SK-N-SH (cell line): ENCODE measurements around the gene MTHFS. TPM values are rescaled to one million over a fixed set of nuclear protein-coding genes. Genes with fewer than 3 reads are reported as not detected.
"Not testable (repeated sequence)": the region's sequence is repeated elsewhere in the genome, so short reads cannot be mapped to it uniquely, and the experiment has no call there.

ENCODE experiments used
- CTCF ChIA-PET: fragments of 300-600, 350-600 bp; formaldehyde crosslinking; extraction: SDS; loops from one replicate; lab custom pipeline; 2021; lab: Yijun Ruan, JAX
- POLR2A ChIA-PET: fragments of 350-600 bp; sonication (Branson Sonifier 250); formaldehyde crosslinking; extraction: SDS; loops from one replicate; lab custom pipeline; 2020; ENCODE audit warnings: antibody characterized with exemption, inconsistent platforms; lab: Yijun Ruan, JAX
- DNase-seq: peaks from one replicate; pipeline ENCODE4 v3.0.0; 2012
- H2AFZ ChIP-seq: fragments of 200-600 bp; sonication (generic); 2 replicates; pipeline ENCODE4 v1.8.1; 2016; ENCODE audit warnings: antibody characterized with exemption, mild to moderate bottlenecking, low read depth
- H3F3A ChIP-seq: fragments of 200-600 bp; sonication (generic); replicated peaks from 2 replicates; pipeline ENCODE3; 2016; ENCODE audit warnings: antibody characterized with exemption, mild to moderate bottlenecking; ENCODE audit not compliant: insufficient read depth
- H3K27ac ChIP-seq, 2 experiments: fragments of 200-500 bp in 1 of 2; fragments of 200-600 bp in 1 of 2; sonication (Bioruptor generic) in 1 of 2; sonication (generic), shearing (Covaris generic) in 1 of 2; 2 replicates each; pipeline versions ENCODE4 v1.5.1 to v1.6.1; 2014 to 2016; ENCODE audit warnings: low read depth in 2 of 2, inconsistent platforms in 1 of 2, low read length in 1 of 2, mild to moderate bottlenecking in 1 of 2, mixed read lengths in 1 of 2
- H3K27me3 ChIP-seq: fragments of 200-600 bp; sonication (generic), shearing (Covaris generic); 2 replicates; pipeline ENCODE4 v1.6.1; 2016; ENCODE audit warnings: mixed run types; ENCODE audit not compliant: insufficient read depth
- H3K36me3 ChIP-seq, 2 experiments: fragments of 200-500 bp in 1 of 2; fragments of 200-600 bp in 1 of 2; sonication (Bioruptor generic) in 1 of 2; sonication (generic) in 1 of 2; replicated peaks in 1 of 2; 2 replicates each; pipeline versions ENCODE3 to v1.5.1; 2014 to 2016; ENCODE audit warnings: low read length in 1 of 2, mild to moderate bottlenecking in 1 of 2; ENCODE audit not compliant: insufficient read depth in 2 of 2, control insufficient read depth in 1 of 2
- H3K4me1 ChIP-seq, 2 experiments: fragments of 200-500 bp in 1 of 2; fragments of 200-600 bp in 1 of 2; sonication (Bioruptor generic) in 1 of 2; sonication (generic), shearing (Covaris generic) in 1 of 2; 2 replicates each; pipeline versions ENCODE4 v1.5.1 to v1.6.1; 2014 to 2016; ENCODE audit warnings: low read depth in 1 of 2, low read length in 1 of 2, mixed run types in 1 of 2; ENCODE audit not compliant: insufficient read depth in 2 of 2, control insufficient read depth in 1 of 2
- H3K4me2 ChIP-seq: fragments of 200-600 bp; sonication (generic), shearing (Covaris generic); 2 replicates; pipeline ENCODE4 v1.6.1; 2017; ENCODE audit warnings: mixed run types
- H3K4me3 ChIP-seq, 2 experiments: fragments of 200-500 bp in 1 of 2; fragments of 200-600 bp in 1 of 2; sonication (Bioruptor generic) in 1 of 2; sonication (generic), shearing (Covaris generic) in 1 of 2; 2 replicates each; pipeline versions ENCODE4 v1.5.1 to v1.8.1; 2014 to 2016; ENCODE audit warnings: low read depth in 2 of 2, inconsistent platforms in 1 of 2, low read length in 1 of 2, mild to moderate bottlenecking in 1 of 2, mixed read lengths in 1 of 2, moderate library complexity in 1 of 2
- H3K79me2 ChIP-seq: fragments of 200-600 bp; sonication (generic); 2 replicates; pipeline ENCODE4 v1.8.1; 2017; ENCODE audit warnings: mild to moderate bottlenecking; ENCODE audit not compliant: insufficient read depth
- H3K9ac ChIP-seq: fragments of 200-600 bp; sonication (generic); 2 replicates; pipeline ENCODE4 v1.6.1; 2017; ENCODE audit warnings: mixed run types
- H3K9me2 ChIP-seq: fragments of 200-600 bp; sonication (generic); 2 replicates; pipeline ENCODE4 v1.6.1; 2017; ENCODE audit warnings: mixed run types
- H3K9me3 ChIP-seq: fragments of 200-600 bp; sonication (generic); 2 replicates; pipeline ENCODE4 v1.6.1; 2017; ENCODE audit warnings: mixed run types, mild to moderate bottlenecking, moderate library complexity
- H4K20me1 ChIP-seq: fragments of 200-600 bp; sonication (generic); 2 replicates; pipeline ENCODE4 v1.6.1; 2017; ENCODE audit warnings: mild to moderate bottlenecking, mixed run types; ENCODE audit not compliant: insufficient read depth
- CHD2 ChIP-seq: fragments of 150-350 bp; IDR thresholded peaks from 2 replicates; pipeline ENCODE4 v1.6.1; 2018; ENCODE audit warnings: low read length; ENCODE audit not compliant: partially characterized antibody
- EP300 ChIP-seq, 2 experiments: IDR thresholded peaks; 2 replicates each; pipeline versions ENCODE4 v1.4.0 to v1.6.1; 2012; ENCODE audit warnings: borderline replicate concordance in 1 of 2, low read depth in 1 of 2, low read length in 1 of 2
- EZH2phosphoT487 ChIP-seq: fragments of 200-600 bp; sonication (generic); IDR thresholded peaks from 2 replicates; pipeline ENCODE4 v1.6.1; 2017; ENCODE audit warnings: low read depth, mixed run types, mild to moderate bottlenecking, antibody characterized with exemption, moderate library complexity, borderline replicate concordance
- FOSL2 ChIP-seq: IDR thresholded peaks from 2 replicates; pipeline ENCODE4 v1.4.0; 2012; ENCODE audit warnings: low read depth, mild to moderate bottlenecking, moderate library complexity, borderline replicate concordance
- FOXJ3 ChIP-seq: sonication (generic); formaldehyde crosslinking; IDR thresholded peaks from 2 replicates; pipeline ENCODE4 v1.5.1; 2020; ENCODE audit warnings: mild to moderate bottlenecking, missing genetic modification reagents
- GATA2 ChIP-seq: sonication (generic); formaldehyde crosslinking; IDR thresholded peaks from 2 replicates; pipeline ENCODE4 v1.5.0; 2020; ENCODE audit warnings: mild to moderate bottlenecking, missing genetic modification reagents
- JUND ChIP-seq: IDR thresholded peaks from 2 replicates; pipeline ENCODE4 v1.4.0; 2012
- MAX ChIP-seq: IDR thresholded peaks from 2 replicates; pipeline ENCODE4 v1.4.0; 2012; ENCODE audit warnings: low read depth
- NFIC ChIP-seq: IDR thresholded peaks from 2 replicates; pipeline ENCODE4 v1.4.0; 2012; ENCODE audit warnings: borderline replicate concordance
- NRF1 ChIP-seq: IDR thresholded peaks from 2 replicates; pipeline ENCODE4 v1.6.1; 2012; ENCODE audit warnings: low read depth, mild to moderate bottlenecking, low read length
- RAD21 ChIP-seq: IDR thresholded peaks from 2 replicates; pipeline ENCODE4 v1.6.1; 2012; ENCODE audit warnings: mild to moderate bottlenecking, low read length
- RFX5 ChIP-seq: IDR thresholded peaks from 2 replicates; pipeline ENCODE4 v1.6.1; 2012; ENCODE audit warnings: mild to moderate bottlenecking, improper control_type of control experiment, low read length
- SMC3 ChIP-seq: IDR thresholded peaks from 2 replicates; pipeline ENCODE4 v1.6.1; 2012; ENCODE audit warnings: low read depth, low read length, improper control_type of control experiment
- TAF1 ChIP-seq: IDR thresholded peaks from 2 replicates; pipeline ENCODE4 v1.6.1; 2012; ENCODE audit warnings: low read depth, mild to moderate bottlenecking, low read length, moderate library complexity, borderline replicate concordance
- YY1 ChIP-seq: IDR thresholded peaks from 2 replicates; pipeline ENCODE4 v1.4.0; 2012; ENCODE audit warnings: low read depth, mild to moderate bottlenecking
- ZBTB33 ChIP-seq: IDR thresholded peaks from 2 replicates; pipeline ENCODE4 v1.4.0; 2012; ENCODE audit warnings: low read depth, borderline replicate concordance
- WGBS: methylation state at CpG from one replicate; pipeline ENCODE4 v1.1.6; 2017; ENCODE audit warnings: low lambda C conversion rate; 5-methylcytosine and 5-hydroxymethylcytosine counted together
- polyA plus RNA-seq, 3 experiments: library from polyadenylated mRNA; depleted of rRNA; stranded (reverse); fragments of >200 nt; gene quantifications; 2 replicates each; pipeline ENCODE4 v1.2.3, GENCODE V29; 2012
- TF ChIP-seq, protein P1 (sequence below): fragments of 150-350 bp; IDR thresholded peaks from 2 replicates; pipeline ENCODE4 v1.6.1; 2017; ENCODE audit warnings: antibody characterized with exemption, low read length, low read depth, borderline replicate concordance

MTHFS gene
- polyA plus RNA-seq, 1 of the 3 experiments (the other 2 are of a cell fraction), result 21.9 TPM

DNA sequence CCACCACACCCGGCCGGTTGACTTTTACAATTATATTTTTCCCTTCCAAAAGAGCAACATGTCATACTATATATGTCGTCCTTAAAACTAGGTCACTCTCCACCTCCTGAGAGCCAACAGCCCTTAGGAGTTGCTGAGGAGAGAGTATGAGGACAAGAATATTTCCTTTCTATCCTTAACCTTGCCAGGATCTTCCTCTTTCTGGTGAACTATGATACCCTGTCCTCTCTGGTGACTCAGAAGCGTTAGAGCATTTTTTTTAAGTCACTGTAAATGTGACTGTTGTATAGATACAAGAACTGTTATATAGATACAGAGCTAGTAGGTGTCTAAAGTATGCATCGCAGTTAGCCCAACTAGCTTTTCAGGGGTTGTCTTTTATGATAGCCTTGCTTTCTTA, 33.7 kb upstream of the MTHFS start:
- Histone ChIP-seq H3F3A (no peaks in the 10 kb centered on the region), H3K9me3 (no peaks in the 10 kb centered on the region), H3K27me3 (no peaks in the 10 kb centered on the region), H3K4me1 (no peaks in the 10 kb centered on the region)
- WGBS, result 81% methylated on average over 5 of the region's 5 CpGs
- no peak for DNase-seq
- POLR2A ChIA-PET, result no interaction called here
- no peak for TF ChIP-seq FOXJ3 (CRISPR knock-in tag)
- no peak for TF ChIP-seq EP300 (IDR thresholded peaks at IDR 0.05; ENCODE audit: borderline replicate concordance in 1 of 2, low read depth in 1 of 2, low read length in 1 of 2)
- no peak for TF ChIP-seq TAF1
- TF ChIP-seq ZBTB33, result no peak
- TF ChIP-seq NFIC, result no peak
- TF ChIP-seq MAX, result no peak
- TF ChIP-seq JUND, result no peak
- TF ChIP-seq, all 33 proteins: peak for 0
- Histone ChIP-seq H2AFZ (no peak overlapping the region), H3K9me2 (no peaks in the 10 kb centered on the region), H3K79me2 (no peaks in the 10 kb centered on the region), H3K4me3 (no peak overlapping the region), H4K20me1 (no peaks in the 10 kb centered on the region), H3K9ac (no peak overlapping the region), H3K36me3 (no peaks in the 10 kb centered on the region), H3K27ac (no peak overlapping the region), H3K4me2 (no peak overlapping the region)
- CTCF ChIA-PET, result interaction anchor here (0.9 kb wide), 1 partner anchor 63 kb away, joined by 3 read pairs; no protein-coding TSS in a partner anchor

GRCh38 chr15:79929412-79929811, 32.6 kb upstream of the MTHFS start:
- ChIA-PET POLR2A (no interaction called here), CTCF (no interaction called here)
- H3K9me2 ChIP-seq, result no peaks in the 10 kb centered on the region
- 65% methylated on average over 2 of the region's 2 CpGs for WGBS
- H3K79me2 ChIP-seq, result no peaks in the 10 kb centered on the region
- no peak for DNase-seq
- no peaks in the 10 kb centered on the region for H3K9me3 ChIP-seq
- no peak overlapping the region for H3K4me3 ChIP-seq
- H3K9ac ChIP-seq, result no peak overlapping the region
- no peak overlapping the region for H3K4me2 ChIP-seq
- H4K20me1 ChIP-seq, result no peaks in the 10 kb centered on the region
- TF ChIP-seq TAF1 (no peak), ZBTB33 (no peak), RAD21 (no peak), EZH2phosphoT487 (no peak), CHD2 (no peak), RFX5 (no peak), NRF1 (no peak), SMC3 (no peak), YY1 (no peak), GATA2 (CRISPR knock-in tag) (no peak), FOSL2 (no peak)
- TF ChIP-seq, protein P1, sequence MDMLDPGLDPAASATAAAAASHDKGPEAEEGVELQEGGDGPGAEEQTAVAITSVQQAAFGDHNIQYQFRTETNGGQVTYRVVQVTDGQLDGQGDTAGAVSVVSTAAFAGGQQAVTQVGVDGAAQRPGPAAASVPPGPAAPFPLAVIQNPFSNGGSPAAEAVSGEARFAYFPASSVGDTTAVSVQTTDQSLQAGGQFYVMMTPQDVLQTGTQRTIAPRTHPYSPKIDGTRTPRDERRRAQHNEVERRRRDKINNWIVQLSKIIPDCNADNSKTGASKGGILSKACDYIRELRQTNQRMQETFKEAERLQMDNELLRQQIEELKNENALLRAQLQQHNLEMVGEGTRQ, result no peak
- H3K27ac ChIP-seq, result no peak overlapping the region
- no peaks in the 10 kb centered on the region for H3K27me3 ChIP-seq
- peaks cover 4% of the 10 kb centered on the region for H3F3A ChIP-seq
- H3K36me3 ChIP-seq, result no peaks in the 10 kb centered on the region
- no peaks in the 10 kb centered on the region for H3K4me1 ChIP-seq
- H2AFZ ChIP-seq, result no peak overlapping the region

- H3K4me3 ChIP-seq, CTCF ChIA-PET, H4K20me1 ChIP-seq, H2AFZ ChIP-seq, H3K9me3 ChIP-seq, H3K36me3 ChIP-seq, H3K27me3 ChIP-seq, H3K27ac ChIP-seq, DNase-seq, H3K9me2 ChIP-seq, POLR2A ChIA-PET, H3K4me1 ChIP-seq, H3K4me2 ChIP-seq, H3K9ac ChIP-seq: not testable (repeated sequence)
- Histone ChIP-seq H3K79me2 (peaks cover 25% of the 10 kb centered on the region), H3F3A (peaks cover 18% of the 10 kb centered on the region)
- WGBS, result 95% methylated on average over 15 of the region's 36 CpGs
These were observed 29.3 kb upstream of the MTHFS start for GRCh38 chr15:79926116-79926515.
